ENCODE data around the gene EGFR.

EGFR gene

DNA sequence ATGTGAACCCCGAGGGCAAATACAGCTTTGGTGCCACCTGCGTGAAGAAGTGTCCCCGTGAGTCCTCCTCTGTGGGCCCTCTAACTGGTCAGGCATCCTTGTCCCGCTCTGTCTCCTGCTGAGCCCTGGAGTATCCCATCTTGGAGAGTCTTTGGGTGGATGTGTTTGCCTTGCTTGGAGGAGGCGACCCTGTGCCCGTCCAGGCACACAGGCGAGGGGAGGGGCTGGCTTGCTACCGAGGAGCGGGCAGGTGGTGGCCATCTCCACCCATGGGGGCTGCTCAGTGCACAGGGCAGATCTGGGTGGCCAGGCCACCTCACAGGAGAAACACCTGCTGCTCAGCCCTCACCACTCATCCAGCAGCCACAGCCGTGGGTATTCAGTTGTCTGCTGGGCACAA is 135.3 kb downstream of the EGFR start:
- CTCF ChIA-PET, result interaction anchor here (1.1 kb wide), 1 partner anchor 12 kb away, joined by 4 read pairs; no protein-coding TSS in a partner anchor
- no peak overlapping the region for H3K4me3 ChIP-seq (ENCODE audit: low read depth, low read length)
- POLR2A ChIA-PET, result no interaction called here
- DNase-seq (ENCODE audit: low read depth, low spot score), result no peak
- TF ChIP-seq, protein P1, sequence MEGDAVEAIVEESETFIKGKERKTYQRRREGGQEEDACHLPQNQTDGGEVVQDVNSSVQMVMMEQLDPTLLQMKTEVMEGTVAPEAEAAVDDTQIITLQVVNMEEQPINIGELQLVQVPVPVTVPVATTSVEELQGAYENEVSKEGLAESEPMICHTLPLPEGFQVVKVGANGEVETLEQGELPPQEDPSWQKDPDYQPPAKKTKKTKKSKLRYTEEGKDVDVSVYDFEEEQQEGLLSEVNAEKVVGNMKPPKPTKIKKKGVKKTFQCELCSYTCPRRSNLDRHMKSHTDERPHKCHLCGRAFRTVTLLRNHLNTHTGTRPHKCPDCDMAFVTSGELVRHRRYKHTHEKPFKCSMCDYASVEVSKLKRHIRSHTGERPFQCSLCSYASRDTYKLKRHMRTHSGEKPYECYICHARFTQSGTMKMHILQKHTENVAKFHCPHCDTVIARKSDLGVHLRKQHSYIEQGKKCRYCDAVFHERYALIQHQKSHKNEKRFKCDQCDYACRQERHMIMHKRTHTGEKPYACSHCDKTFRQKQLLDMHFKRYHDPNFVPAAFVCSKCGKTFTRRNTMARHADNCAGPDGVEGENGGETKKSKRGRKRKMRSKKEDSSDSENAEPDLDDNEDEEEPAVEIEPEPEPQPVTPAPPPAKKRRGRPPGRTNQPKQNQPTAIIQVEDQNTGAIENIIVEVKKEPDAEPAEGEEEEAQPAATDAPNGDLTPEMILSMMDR (IDR thresholded peaks at IDR 0.05; ENCODE audit: insufficient read depth, low read length, missing control alignments), result no peak

DNA sequence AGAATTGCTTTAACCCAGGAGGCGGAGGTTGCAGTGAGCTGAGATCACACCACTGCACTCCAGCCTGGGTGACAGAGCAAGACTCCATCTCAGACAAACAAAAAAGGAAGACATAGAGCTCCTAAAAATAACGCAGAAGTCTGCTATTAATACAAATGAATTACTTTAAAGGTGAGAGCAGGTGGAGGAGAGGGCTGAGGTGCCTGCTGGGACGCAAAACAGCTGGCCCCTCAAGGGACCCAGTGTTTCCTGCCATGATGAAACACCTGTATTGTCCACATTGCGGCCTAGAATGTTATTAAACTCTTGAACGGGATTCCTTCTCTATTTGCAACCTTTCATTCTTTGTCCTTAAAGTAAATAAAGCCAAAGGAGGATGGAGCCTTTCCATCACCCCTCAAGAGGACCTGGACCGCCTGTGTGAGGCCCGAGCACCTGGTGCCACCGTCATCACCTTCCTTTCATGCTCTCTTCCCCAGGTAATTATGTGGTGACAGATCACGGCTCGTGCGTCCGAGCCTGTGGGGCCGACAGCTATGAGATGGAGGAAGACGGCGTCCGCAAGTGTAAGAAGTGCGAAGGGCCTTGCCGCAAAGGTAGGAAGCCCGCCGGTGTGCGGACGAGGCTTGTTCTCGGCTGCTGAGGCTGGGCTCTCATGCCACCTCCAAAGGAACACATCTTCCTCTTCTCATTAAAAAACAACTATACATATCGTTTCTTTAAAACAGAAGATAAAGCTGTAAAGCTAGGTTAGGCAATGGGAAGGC is 136.7 kb downstream of the EGFR start:
- TF ChIP-seq, protein P1 (IDR thresholded peaks at IDR 0.05; ENCODE audit: insufficient read depth, low read length, missing control alignments), result no peak
- ChIA-PET CTCF (interaction anchor here (0.7 to 3.4 kb wide), 5 partner anchors 10 to 100 kb away, joined by 3 to 14 read pairs (median 4); no protein-coding TSS in a partner anchor), POLR2A (no interaction called here)
- H3K4me3 ChIP-seq (ENCODE audit: low read depth, low read length), result no peak overlapping the region
- no peak for DNase-seq (ENCODE audit: low read depth, low spot score)

DNA sequence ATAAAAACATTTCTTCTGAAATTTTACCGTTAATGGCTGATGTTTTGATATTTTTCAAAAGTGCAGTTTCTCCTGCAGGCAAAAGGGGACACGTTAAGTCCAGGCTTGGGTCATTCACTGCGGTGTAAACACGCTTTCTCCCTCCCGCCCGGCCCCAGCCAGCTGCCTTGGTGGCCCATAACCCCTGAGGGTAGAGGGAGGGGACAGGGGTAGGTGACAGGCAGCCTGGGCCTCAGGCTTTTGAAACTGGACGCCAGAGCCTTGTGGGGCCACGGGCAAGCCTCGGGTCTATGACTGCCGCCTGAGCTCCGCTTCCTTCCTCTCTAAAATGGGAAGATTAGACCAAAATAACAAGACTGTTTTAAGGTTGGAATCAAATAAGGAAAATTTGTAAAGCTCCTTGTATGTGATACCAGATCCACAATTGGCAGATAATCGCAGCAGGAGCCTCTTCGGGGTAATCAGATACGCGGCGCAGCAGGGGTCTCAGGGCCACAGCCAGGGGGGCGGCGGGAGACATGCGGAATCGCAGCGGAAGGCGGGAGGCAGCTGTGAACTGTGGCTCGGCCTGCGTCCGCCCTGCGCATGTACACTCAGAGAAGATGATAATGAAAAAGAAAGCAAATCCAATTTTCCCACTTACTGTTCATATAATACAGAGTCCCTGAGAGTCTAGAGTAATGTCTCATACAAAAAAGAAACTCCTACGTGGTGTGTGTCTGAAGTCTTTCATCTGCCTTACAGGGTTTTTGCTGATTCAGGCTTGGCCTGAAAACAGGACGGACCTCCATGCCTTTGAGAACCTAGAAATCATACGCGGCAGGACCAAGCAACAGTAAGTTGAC is 138.3 kb downstream of the EGFR start:
- DNase-seq (ENCODE audit: low read depth, low spot score), result no peak
- POLR2A ChIA-PET, result interaction anchor here (0.6 kb wide), 1 partner anchor 351 kb away, joined by 3 read pairs; no protein-coding TSS in a partner anchor
- CTCF ChIA-PET, result interaction anchor here (1.1 to 3.4 kb wide), 6 partner anchors 11 to 384 kb away, joined by 3 to 14 read pairs (median 4); no protein-coding TSS in a partner anchor
- H3K4me3 ChIP-seq (ENCODE audit: low read depth, low read length), result no peak overlapping the region
- TF ChIP-seq, protein P1 (IDR thresholded peaks at IDR 0.05; ENCODE audit: insufficient read depth, low read length, missing control alignments), result no peak

DNA sequence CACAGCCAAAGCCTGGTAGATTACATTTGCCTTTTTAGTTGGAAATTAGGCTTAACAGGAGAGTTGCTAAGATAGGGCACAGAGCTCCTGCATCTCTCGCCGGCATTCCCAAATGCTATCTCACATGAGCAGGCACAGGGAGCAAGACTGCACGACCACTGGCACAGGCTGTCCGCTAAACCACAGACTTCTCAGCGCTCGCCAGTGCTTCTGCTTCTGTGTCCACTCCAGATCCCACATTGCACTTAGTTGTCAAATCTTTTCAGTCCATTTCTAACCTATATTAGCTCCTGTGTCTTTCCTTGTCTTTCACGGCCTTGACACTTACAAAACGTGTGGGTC is 138.9 kb downstream of the EGFR start:
- DNase-seq (ENCODE audit: low read depth, low spot score), result no peak
- POLR2A ChIA-PET, result interaction anchor here (1.8 kb wide), 1 partner anchor 25 kb away, joined by 7 read pairs; no protein-coding TSS in a partner anchor
- H3K4me3 ChIP-seq (ENCODE audit: low read depth, low read length), result no peak overlapping the region
- TF ChIP-seq, protein P1 (IDR thresholded peaks at IDR 0.05; ENCODE audit: insufficient read depth, low read length, missing control alignments), result no peak
- CTCF ChIA-PET, result interaction anchor here (1.1 to 3.4 kb wide), 5 partner anchors 12 to 384 kb away, joined by 3 to 14 read pairs (median 5); no protein-coding TSS in a partner anchor

DNA sequence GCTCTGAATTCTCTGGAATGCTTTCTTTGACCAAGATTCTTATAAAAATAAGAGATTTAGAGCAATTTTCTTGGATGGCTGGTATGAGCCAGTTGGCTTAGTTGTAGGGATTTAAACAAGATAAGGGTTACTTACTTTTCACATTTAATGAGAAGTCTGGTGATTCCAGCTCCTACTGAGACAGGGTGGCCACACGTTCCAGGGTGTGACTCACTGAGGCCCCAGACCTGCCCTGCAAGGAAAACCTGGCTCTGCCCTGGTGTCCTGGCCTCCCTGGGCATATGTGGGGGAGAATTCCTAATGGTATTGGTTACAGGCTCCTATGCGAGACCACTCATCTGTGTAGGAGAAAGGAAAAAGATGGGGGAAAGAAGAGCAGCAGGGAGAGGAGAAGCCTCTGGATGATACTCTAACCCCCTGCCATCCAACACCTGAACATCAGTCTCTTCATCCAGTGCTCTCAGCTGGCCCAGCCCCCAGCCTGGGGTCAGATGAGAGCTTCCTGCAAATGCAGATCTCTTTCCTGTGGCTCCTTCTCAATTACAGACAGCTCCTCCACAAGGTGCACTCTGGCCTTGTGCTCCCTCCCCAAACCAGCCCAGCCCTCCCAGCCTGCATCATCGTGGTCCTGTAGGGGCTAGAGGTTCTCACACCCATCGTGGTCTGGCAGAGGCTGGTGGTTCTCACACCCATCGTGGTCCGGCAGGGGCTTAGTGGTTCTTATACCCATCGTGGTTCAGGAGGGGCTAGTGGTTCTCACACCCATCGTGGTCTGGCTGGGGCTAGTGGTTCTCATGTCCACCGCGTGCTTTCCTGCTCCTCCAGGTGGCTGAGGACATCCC is 139.9 kb downstream of the EGFR start:
- POLR2A ChIA-PET, result interaction anchor here (1.8 kb wide), 1 partner anchor 26 kb away, joined by 7 read pairs; no protein-coding TSS in a partner anchor

More for the DNA sequence above, 139.9 kb downstream of the EGFR start:
- peak; percentile 83 for DNase-seq (ENCODE audit: low read depth, low spot score)
- no peak overlapping the region for H3K4me3 ChIP-seq (ENCODE audit: low read depth, low read length)
- TF ChIP-seq, protein P1 (IDR thresholded peaks at IDR 0.05; ENCODE audit: insufficient read depth, low read length, missing control alignments), result no peak
- CTCF ChIA-PET, result interaction anchor here (1.8 to 3.4 kb wide), 3 partner anchors 13 to 385 kb away, joined by 5 to 14 read pairs (median 12); no protein-coding TSS in a partner anchor
